Activated naive CD4-positive, alpha-beta T cell treated with anti-CD3 and anti-CD28 coated beads, Interleukin-2, amount 50 U/mL, for 24 hours (primary cell): ENCODE results near the gene BRI3.

Source experiments
- H3K27ac Mint-ChIP-seq: one replicate; pipeline ENCODE4 v1.8.0; 2021; ENCODE audit warnings: mild to moderate bottlenecking, mixed read lengths
- H3K27me3 Mint-ChIP-seq: one replicate; pipeline ENCODE4 v1.8.0; 2021; ENCODE audit warnings: mixed read lengths
- H3K36me3 Mint-ChIP-seq: one replicate; pipeline ENCODE4 v1.8.0; 2021; ENCODE audit warnings: mixed read lengths
- H3K4me1 Mint-ChIP-seq: one replicate; pipeline ENCODE4 v1.8.0; 2021; ENCODE audit warnings: mixed read lengths
- H3K4me3 Mint-ChIP-seq: one replicate; pipeline ENCODE4 v1.8.0; 2021; ENCODE audit warnings: mild to moderate bottlenecking, mixed read lengths
- H3K9me3 Mint-ChIP-seq: one replicate; pipeline ENCODE4 v1.8.0; 2021; ENCODE audit warnings: mixed read lengths

Gene BRI3

DNA sequence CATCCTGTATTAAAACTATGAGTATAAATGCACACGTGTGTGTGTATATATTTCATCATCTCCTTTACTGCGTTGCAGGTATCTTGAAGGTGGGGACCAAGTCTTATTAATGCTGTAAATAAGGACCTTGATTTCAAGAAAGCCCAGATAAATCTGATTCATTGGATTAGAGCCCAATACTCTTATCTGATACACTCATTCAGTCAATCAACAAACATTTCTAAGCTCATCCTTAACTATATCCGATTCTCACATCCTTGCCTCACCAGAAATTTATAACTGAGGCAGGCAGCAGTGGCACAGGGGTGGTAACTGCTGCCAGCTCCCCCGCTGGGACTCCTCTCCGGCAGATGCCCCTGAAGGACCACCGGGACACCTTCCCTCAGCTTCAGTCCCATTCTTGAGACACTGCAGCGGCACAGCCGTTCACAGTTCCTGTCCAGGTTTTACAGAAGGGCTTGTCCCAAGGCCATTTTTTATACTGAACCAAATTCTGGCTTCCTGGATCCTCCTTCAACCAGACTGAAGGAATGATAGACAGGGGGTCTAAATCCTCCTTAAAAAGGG is 54.0 kb downstream of the BRI3 start:
- Mint-ChIP-seq H3K4me1 (no peaks in the 10 kb centered on the region), H3K9me3 (no peaks in the 10 kb centered on the region), H3K27me3 (no peaks in the 10 kb centered on the region), H3K4me3 (no peak overlapping the region), H3K36me3 (no peaks in the 10 kb centered on the region), H3K27ac (no peak overlapping the region)

DNA sequence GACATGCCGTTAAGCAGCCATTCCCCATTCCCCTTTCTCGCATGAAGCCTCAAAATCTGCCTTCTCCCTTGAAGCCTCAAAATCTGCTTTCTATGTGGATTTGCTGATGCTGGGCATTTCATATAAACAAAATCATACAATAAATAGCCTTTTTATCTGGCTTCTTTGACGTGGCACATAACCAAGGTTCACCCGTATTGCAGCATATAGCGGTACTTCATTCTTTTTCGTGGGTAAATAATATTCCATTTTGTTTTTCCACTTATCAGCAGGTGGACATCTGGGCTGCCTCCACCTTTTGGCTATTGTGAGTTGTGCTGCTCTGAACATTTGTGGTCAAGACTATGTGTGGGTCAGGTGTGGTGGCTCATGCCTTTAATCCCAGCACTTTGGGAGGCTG is 57.0 kb downstream of the BRI3 start:
- no peaks in the 10 kb centered on the region for H3K4me1 Mint-ChIP-seq
- no peaks in the 10 kb centered on the region for H3K36me3 Mint-ChIP-seq
- no peaks in the 10 kb centered on the region for H3K9me3 Mint-ChIP-seq
- H3K27ac Mint-ChIP-seq = no peak overlapping the region
- no peak overlapping the region for H3K4me3 Mint-ChIP-seq
- H3K27me3 Mint-ChIP-seq = no peaks in the 10 kb centered on the region

DNA sequence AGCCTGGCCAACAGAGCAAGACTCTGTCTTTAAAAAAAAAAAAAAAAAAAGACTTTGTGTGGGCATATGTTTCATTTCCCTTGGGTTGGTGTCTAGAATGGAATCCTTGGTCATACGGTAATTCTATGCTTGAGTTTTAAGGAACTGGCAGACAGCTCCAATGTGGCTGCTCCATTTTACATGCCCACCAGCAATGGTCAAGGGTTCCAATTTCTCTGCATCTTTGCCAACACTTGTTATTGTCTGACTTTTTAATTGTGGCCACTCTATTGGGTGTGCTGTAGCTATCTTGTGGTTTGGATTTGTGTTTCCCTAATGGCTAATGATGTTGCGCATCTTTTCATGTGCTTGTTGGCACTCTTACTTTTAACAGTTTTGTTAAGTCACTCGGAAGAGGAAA is 57.6 kb downstream of the BRI3 start:
- Mint-ChIP-seq H3K4me1 (no peaks in the 10 kb centered on the region), H3K4me3 (no peak overlapping the region), H3K36me3 (no peaks in the 10 kb centered on the region), H3K27me3 (no peaks in the 10 kb centered on the region), H3K27ac (no peak overlapping the region), H3K9me3 (no peaks in the 10 kb centered on the region)

DNA sequence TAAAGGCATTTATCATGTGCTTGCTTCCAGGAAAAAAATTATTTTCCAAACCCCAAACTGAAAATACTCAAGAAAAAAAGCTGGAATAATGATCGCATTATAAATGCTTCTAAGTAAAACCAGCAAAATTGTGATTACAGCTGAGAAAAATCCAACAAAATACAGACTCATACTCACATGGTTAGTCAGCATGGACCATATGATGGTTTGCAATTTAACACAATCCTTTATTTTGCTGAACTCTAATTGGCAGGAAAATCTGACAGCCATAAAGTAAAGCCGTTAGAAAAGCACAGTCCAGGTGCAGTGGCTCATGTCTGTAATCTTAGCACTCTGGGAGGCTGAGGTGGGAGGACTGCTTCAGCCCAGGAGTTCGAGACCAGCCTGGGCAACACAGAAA is 59.6 kb downstream of the BRI3 start:
- H3K4me3 Mint-ChIP-seq = no peak overlapping the region
- no peaks in the 10 kb centered on the region for H3K4me1 Mint-ChIP-seq
- H3K27ac Mint-ChIP-seq = no peak overlapping the region

More for the DNA sequence above, 59.6 kb downstream of the BRI3 start:
- no peaks in the 10 kb centered on the region for H3K9me3 Mint-ChIP-seq
- H3K27me3 Mint-ChIP-seq = no peaks in the 10 kb centered on the region
- H3K36me3 Mint-ChIP-seq = no peaks in the 10 kb centered on the region
